ENCODE results near the gene SSC4D.

GRCh38 chr7:76375251-76375650 is 34.2 kb downstream of the SSC4D start:
- TF ChIP-seq POLR2A (IDR thresholded peaks at IDR 0.05) (no peak), POLR2AphosphoS5 (IDR thresholded peaks at IDR 0.05) (no peak)
- TF ChIP-seq, protein P1, sequence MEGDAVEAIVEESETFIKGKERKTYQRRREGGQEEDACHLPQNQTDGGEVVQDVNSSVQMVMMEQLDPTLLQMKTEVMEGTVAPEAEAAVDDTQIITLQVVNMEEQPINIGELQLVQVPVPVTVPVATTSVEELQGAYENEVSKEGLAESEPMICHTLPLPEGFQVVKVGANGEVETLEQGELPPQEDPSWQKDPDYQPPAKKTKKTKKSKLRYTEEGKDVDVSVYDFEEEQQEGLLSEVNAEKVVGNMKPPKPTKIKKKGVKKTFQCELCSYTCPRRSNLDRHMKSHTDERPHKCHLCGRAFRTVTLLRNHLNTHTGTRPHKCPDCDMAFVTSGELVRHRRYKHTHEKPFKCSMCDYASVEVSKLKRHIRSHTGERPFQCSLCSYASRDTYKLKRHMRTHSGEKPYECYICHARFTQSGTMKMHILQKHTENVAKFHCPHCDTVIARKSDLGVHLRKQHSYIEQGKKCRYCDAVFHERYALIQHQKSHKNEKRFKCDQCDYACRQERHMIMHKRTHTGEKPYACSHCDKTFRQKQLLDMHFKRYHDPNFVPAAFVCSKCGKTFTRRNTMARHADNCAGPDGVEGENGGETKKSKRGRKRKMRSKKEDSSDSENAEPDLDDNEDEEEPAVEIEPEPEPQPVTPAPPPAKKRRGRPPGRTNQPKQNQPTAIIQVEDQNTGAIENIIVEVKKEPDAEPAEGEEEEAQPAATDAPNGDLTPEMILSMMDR (IDR thresholded peaks at IDR 0.05), result no peak
